Body of pancreas (tissue), 4 donors: ENCODE results near the gene MAPT.

Experiments
- POLR2A ChIP-seq, 3 donors: fragments of 450-650 bp; IDR thresholded peaks; one replicate each; pipeline ENCODE4 v1.6.1; 2016; ENCODE audit warnings: antibody characterized with exemption in 3 of 3, mild to moderate bottlenecking in 2 of 3
- TF ChIP-seq, protein P1 (sequence below), 7 experiments: fragments of 450-650 bp in 4 of 7; fragments of 200-600 bp in 3 of 7; sonication (generic) in 3 of 7; IDR thresholded peaks; one replicate each; pipeline ENCODE4 v1.5.1; 2016 to 2019; ENCODE audit warnings: antibody characterized with exemption in 7 of 7

DNA sequence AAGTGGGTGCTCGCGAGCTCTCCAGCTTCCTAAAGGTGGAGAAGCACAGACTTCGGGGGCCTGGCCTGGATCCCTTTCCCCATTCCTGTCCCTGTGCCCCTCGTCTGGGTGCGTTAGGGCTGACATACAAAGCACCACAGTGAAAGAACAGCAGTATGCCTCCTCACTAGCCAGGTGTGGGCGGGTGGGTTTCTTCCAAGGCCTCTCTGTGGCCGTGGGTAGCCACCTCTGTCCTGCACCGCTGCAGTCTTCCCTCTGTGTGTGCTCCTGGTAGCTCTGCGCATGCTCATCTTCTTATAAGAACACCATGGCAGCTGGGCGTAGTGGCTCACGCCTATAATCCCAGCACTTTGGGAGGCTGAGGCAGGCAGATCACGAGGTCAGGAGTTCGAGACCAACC is 102.8 kb downstream of the MAPT start:
- TF ChIP-seq, protein P1, sequence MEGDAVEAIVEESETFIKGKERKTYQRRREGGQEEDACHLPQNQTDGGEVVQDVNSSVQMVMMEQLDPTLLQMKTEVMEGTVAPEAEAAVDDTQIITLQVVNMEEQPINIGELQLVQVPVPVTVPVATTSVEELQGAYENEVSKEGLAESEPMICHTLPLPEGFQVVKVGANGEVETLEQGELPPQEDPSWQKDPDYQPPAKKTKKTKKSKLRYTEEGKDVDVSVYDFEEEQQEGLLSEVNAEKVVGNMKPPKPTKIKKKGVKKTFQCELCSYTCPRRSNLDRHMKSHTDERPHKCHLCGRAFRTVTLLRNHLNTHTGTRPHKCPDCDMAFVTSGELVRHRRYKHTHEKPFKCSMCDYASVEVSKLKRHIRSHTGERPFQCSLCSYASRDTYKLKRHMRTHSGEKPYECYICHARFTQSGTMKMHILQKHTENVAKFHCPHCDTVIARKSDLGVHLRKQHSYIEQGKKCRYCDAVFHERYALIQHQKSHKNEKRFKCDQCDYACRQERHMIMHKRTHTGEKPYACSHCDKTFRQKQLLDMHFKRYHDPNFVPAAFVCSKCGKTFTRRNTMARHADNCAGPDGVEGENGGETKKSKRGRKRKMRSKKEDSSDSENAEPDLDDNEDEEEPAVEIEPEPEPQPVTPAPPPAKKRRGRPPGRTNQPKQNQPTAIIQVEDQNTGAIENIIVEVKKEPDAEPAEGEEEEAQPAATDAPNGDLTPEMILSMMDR (IDR thresholded peaks at IDR 0.05): no peak
- no peak for TF ChIP-seq POLR2A (IDR thresholded peaks at IDR 0.05)
